Endothelial cell (in vitro differentiated cells): ENCODE data around the gene TAF6. TPM values are rescaled to one million over a fixed set of nuclear protein-coding genes. Genes with fewer than 3 reads are reported as not detected.

Experiments
- DNase-seq: peaks from one replicate; pipeline ENCODE4 v3.0.0; 2021; ENCODE audit warnings: low spot score
- H3K27ac Mint-ChIP-seq: one replicate; pipeline ENCODE4 v1.8.0; 2021; ENCODE audit warnings: mixed read lengths, inconsistent platforms; ENCODE audit not compliant: unreplicated experiment
- H3K27me3 Mint-ChIP-seq: one replicate; pipeline ENCODE4 v1.8.0; 2021; ENCODE audit warnings: mild to moderate bottlenecking, moderate library complexity, mixed read lengths, inconsistent platforms; ENCODE audit not compliant: unreplicated experiment
- H3K36me3 Mint-ChIP-seq: one replicate; pipeline ENCODE4 v1.8.0; 2021; ENCODE audit warnings: mild to moderate bottlenecking, low read depth, mixed read lengths, inconsistent platforms; ENCODE audit not compliant: unreplicated experiment
- H3K4me1 Mint-ChIP-seq: one replicate; pipeline ENCODE4 v1.8.0; 2021; ENCODE audit warnings: mild to moderate bottlenecking, mixed read lengths, inconsistent platforms; ENCODE audit not compliant: unreplicated experiment
- H3K4me3 Mint-ChIP-seq: one replicate; pipeline ENCODE4 v1.8.0; 2021; ENCODE audit warnings: mild to moderate bottlenecking, mixed read lengths, inconsistent platforms; ENCODE audit not compliant: unreplicated experiment
- H3K9me3 Mint-ChIP-seq: one replicate; pipeline ENCODE4 v1.8.0; 2021; ENCODE audit warnings: mixed read lengths, inconsistent platforms; ENCODE audit not compliant: unreplicated experiment
- CTCF ChIP-seq: fragments of 200-600 bp; sonication (generic); IDR thresholded peaks from one replicate; pipeline ENCODE4 v1.5.0; 2021; ENCODE audit warnings: antibody characterized with exemption; ENCODE audit not compliant: unreplicated experiment
- total RNA-seq: library from RNA; stranded (reverse); fragmentation: NEBNext Ultra II Directional; extraction: Animal tissue kit (Norgen Biotek cat#: 25700); gene quantifications from one replicate; pipeline ENCODE4 v1.2.1, GENCODE V29; 2021; ENCODE audit not compliant: unreplicated experiment

The TAF6 gene
- total RNA-seq, 1 donor from 2014 or later, result 71.8 TPM

- H3K9me3 Mint-ChIP-seq, result no peaks in the 10 kb centered on the region
Measured at GRCh38 chr7:100102950-100103840, 16.0 kb downstream of the TAF6 start.

DNA sequence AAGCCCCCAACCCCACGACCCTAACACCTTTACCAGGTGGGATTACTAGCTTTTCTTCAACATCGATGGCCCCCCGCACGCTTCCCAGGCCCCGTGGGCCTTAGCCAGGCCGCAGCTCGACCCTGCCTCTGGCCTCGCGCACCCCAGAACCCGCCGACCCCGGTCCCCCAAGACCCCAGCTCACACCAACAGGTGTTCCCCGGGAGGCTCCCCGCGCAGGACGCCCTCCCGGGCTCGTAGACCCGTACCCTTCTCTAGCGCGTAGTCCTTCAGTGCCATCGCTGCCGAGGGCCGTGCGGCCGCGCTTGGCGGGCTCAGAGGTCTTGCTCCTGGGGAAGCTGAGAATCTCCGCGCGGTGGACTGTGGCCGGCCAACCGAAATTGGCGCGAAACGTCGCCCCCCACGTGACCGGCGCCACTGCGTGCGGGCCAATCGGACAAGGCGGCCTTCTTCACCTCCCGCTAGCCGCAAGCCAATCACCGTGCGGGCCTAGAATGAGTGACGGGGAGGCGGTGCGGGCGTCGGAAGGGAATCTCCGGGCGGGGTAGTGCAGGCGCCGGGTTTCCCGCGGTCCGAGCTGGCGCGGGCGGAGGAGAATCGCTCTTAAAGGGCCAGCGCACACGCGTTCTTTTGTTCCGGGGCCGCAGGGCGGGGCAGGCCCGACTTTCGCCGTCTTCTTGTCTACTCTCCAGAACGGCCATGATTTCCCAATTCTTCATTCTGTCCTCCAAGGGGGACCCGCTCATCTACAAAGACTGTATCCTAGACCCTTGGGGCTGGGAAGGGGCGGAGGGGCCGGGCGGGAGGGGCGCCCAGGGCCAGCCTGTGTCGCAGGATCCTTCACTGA is 17.9 kb downstream of the TAF6 start, which contains the start of the genes AP4M1 and MCM7:
TSS of gene AP4M1 (plus strand) at position 628 of the 847 bp plus-strand sequence. CDS start at position 700, 72 bp downstream.
TSS of gene MCM7 (minus strand) at position 382 of the 847 bp plus-strand sequence. CDS start at position 279, 103 bp downstream.
- peak within 1 kb of the TSS; percentile 95 for H3K27ac Mint-ChIP-seq
- H3K9me3 Mint-ChIP-seq, result no peaks in the 10 kb centered on the region
- H3K4me1 Mint-ChIP-seq, result peaks cover 43% of the 10 kb centered on the region
- TF ChIP-seq CTCF, result no peak
- DNase-seq, result peak; percentile 98
- H3K27me3 Mint-ChIP-seq, result peaks cover 48% of the 10 kb centered on the region
- peak within 1 kb of the TSS; percentile 94 for H3K4me3 Mint-ChIP-seq
- peaks cover 42% of the 10 kb centered on the region for H3K36me3 Mint-ChIP-seq

More at GRCh38 chr7:100102950-100103840, 16.0 kb downstream of the TAF6 start:
- DNase-seq, result no peak
- Mint-ChIP-seq H3K36me3 (peaks cover 35% of the 10 kb centered on the region), H3K4me1 (peaks cover 33% of the 10 kb centered on the region), H3K27ac (peak overlapping the region; percentile 81), H3K27me3 (peaks cover 39% of the 10 kb centered on the region), H3K4me3 (peak overlapping the region; percentile 94)
- no peak for TF ChIP-seq CTCF

DNA sequence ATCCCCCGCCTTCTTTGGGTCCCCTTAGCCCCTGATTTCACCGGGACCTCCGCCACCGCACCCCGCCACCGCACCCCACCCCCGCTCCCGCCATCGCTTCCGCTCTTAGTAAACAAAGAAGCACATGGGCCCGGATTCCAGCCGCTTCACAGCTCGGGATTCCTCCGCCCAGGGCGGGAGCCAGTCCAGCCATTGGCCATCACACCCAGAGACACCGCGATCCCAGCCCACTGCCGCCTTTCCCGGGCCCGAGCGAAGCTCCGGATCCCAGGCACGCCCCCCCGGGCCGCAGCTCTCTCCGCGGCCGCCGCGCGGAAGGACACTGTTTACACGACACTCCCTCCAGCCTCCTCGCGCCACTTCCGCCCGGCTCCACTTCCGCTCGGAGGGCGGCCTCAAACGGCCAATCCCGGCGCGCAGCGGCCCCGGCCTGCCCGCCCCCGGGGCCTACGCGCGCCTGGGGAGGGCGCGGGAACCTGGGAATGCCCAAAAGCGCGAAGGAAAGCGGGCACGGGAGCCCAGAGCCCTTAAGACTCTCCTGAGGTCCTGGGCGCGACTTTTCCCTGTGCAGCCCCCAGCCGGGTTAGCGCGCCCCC is 18.6 kb downstream of the TAF6 start:
- Mint-ChIP-seq H3K36me3 (peaks cover 47% of the 10 kb centered on the region), H3K27ac (peak overlapping the region; percentile 95), H3K4me1 (peaks cover 48% of the 10 kb centered on the region), H3K27me3 (peaks cover 51% of the 10 kb centered on the region), H3K4me3 (peak overlapping the region; percentile 94), H3K9me3 (no peaks in the 10 kb centered on the region)
- peak; percentile 98 for DNase-seq
- TF ChIP-seq CTCF, result no peak

GRCh38 chr7:100099452-100099851 is 19.7 kb downstream of the TAF6 start:
- H3K9me3 Mint-ChIP-seq, result no peaks in the 10 kb centered on the region
- H3K27me3 Mint-ChIP-seq, result peaks cover 55% of the 10 kb centered on the region
- TF ChIP-seq CTCF, result no peak
- H3K4me1 Mint-ChIP-seq, result peaks cover 53% of the 10 kb centered on the region
- H3K4me3 Mint-ChIP-seq, result peak overlapping the region; percentile 93
- DNase-seq, result no peak
- peaks cover 54% of the 10 kb centered on the region for H3K36me3 Mint-ChIP-seq
- H3K27ac Mint-ChIP-seq, result peak overlapping the region; percentile 93
